ENCODE results near the gene TIMP2.
"Not testable (repeated sequence)": the region's sequence is repeated elsewhere in the genome, so short reads cannot be mapped to it uniquely, and the experiment has no call there.

Gene TIMP2, protein sequence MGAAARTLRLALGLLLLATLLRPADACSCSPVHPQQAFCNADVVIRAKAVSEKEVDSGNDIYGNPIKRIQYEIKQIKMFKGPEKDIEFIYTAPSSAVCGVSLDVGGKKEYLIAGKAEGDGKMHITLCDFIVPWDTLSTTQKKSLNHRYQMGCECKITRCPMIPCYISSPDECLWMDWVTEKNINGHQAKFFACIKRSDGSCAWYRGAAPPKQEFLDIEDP

DNA sequence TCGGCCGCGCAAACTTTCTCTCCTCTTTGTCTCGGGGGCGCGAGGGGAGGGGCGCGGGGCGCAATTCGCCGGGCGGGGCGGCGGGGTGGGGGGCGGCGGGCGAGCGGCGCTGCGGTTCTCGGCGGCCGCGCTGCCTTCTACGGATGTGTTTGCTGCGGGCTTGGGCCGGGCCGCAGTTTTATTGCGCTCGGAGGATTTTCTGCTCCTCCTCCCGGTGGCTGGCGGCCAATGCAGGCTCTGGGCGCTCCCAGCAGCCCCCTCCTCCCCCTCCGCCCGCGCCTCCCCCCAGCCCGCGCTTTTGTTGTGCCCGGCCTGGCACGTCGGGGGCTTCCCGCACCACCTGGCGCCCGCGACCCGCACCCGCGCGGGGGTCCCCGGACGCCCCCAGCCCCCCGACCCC, at the start of gene TIMP2:
Gene TIMP2 (minus strand): TSS at position 154 of the 400 bp plus-strand sequence. CDS start 299 bp downstream, outside the sequence.
- peak; percentile 16 to 50 (median 32) for DNase-seq

DNA sequence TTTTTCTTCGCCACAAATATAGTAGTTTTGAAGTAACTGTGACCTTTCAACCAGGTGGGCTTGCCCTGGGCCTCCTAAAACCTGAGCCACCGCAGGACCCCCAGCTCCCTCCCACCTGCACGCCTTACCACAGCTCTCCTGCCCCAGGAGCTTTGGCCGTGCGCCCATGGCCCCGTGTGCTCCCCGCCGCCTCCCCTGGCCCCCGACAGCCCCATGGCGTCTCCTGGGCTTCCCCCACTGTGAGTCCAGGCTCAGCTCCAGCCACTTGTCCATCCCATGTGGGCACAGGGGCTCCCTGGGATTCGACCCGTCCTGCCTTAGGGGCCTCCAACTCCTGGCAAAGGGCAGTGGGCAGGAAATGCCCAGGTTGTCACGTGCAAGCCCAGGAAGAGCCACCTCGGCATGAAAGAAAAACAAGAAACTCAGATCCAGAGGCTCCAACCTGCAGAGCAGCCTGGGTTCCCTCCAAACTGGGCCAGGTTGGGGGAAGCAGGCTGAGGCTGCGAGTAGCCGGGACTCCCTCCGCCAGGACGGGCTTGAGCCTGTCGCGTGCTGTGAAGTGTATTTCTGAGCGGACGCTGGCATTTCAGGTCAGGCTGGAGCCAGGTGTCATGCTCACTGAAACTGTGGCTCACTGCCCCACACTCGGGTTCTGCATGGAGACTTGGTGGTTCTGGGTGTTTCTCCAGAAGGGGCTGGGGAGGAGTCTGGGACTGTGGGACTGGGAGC, 48.8 kb upstream of the TIMP2 start:
- DNase-seq = no peak

DNA sequence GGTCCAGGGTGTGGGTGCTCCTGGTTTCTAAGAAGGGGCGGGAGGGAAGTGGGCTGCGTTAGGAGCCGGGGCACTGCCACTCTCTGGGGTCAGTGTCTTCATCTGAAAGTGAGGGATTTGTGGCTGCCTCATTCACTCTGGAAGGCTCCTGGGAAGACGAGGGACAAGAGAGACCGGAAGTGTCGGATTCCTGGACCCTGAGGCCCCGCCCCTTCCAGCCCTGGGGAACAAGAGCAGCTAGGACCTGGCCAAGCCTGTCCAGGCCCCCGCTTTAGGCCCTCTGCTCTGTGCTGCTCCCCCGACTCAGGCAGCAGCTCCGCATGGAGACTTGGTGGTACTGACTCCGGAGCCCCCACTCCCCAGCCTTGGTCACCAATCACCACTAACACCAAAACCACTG, 48.0 kb upstream of the TIMP2 start:
- no peak for DNase-seq

DNA sequence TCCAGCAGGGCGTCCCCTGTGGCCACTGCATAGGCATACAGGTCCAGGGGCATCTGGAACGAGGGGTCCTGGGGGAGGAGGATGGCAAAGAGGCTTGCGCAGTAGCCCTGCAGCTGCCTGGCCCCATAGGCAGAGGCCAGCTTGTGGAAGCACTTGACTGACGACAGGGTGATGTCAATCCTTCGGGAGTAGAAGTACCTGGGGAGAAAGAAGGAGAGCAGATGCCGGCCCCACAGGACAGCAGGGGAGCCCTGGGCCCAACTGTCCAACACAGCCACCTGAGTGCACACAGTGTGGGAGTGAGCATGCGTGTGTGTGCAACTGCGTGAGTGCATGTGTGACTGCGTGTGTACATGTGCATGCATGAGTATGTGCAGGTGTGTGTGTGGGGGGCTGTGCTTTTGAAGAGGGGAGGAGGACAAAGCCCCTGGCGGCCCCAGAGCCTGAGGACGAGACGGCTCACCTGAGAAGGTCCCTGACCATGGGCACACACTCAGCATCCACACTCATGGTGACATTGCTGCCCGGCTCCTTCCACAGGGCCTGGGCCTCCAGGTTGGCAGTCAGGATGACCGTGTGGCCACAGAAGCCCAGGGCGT, 47.4 kb upstream of the TIMP2 start:
- no peak for DNase-seq

DNA sequence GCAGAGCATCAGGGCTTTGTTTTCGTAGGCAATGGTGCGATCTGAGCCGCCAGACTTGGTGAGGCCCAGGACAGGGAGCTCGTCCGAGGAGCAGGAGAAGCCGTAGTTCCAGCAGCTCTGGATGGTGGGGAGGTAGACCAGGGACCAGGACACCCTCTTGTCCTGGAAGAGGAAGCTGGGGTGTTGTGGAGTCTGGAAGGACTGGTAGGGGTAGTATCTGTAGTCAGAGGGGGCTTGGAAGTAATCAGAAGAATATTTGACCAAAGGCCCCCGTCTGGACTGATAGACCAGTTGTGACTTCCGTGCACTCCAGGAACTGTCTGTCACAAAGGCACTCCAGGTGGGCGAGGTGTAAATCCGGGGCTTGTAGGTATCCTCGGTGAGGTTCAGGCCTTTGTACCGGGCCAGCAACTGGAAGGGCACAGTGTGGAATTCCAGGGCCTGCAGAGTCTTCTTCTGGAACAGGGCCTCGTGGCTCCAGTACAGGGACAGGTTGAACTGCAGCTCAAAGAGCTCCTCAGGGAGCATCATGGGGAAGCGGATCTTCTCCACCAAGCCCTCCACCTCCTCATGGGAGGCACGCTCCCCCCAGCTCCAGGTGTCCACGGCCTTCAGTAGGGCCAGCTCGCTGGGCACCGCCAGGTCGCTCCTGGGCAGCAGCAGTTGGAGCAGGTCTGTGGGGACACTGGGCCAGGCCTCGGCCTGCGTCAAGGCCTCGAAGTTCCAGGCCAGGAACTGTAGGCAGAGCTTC, 46.7 kb upstream of the TIMP2 start:
- DNase-seq = no peak

DNA sequence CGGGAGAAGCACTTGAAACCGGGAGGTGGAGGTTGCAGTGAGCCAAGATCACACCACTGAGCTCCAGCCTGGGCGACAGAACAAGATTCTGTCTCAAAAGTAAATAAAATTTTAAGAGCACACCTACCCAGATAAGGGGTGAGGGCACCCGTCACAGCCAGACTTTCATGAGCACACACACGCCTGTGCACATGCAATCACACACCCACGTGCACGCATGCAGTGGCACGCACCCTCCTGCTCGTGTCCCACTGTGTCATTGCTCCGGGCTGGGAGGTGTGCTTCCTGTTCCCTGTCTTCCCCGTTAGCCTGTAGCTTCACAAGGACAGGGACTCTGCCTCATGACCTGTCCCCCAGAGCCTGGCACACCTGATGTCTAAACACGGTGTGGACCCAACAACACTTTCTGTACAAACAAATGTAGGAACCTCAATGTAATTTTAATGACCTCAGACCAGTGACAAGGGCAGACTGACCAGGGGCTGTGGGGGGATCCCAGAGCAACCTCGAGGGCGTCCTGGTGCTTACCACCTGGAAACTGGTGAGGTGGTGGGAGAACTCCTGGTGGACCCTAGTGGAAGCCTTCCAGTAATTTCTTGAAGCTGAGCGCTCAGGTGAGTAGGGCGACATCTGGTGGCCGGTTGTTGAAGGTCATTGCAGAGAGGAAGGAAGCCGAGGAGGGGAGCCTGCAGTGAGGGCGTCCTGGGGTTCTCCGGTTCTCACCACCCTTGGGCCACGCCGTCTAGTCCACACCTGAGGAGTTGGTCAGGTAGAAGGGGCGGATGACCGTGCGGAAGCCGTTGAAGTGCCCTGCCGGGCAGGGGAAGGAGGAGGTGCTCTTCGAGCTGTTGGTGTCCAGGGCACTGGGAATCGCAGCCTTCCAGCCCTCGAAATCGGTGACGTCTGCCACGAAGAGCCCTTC, 45.9 kb upstream of the TIMP2 start:
- peak; percentile 55 to 78 (median 60) for DNase-seq

DNA sequence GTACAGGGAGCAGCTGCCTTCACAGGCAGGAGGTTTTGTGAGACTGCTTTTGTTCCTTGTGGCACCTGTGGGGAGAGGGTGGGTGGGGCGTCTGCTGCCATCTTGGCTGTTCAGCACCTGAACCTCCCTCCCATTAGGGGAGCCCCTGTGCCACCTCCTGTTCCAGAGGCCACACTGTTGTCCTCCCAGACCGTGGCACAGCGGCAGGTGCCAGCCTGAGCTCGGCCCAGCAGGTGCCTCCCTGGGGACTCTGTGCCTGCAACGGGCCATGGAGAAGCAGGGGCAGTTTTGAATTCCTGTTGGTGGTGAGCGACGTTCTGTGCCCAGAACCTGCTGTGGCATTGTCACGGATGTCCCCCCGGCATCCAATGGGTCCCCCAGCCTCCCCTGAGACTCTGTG, 44.7 kb upstream of the TIMP2 start:
- DNase-seq = no peak

DNA sequence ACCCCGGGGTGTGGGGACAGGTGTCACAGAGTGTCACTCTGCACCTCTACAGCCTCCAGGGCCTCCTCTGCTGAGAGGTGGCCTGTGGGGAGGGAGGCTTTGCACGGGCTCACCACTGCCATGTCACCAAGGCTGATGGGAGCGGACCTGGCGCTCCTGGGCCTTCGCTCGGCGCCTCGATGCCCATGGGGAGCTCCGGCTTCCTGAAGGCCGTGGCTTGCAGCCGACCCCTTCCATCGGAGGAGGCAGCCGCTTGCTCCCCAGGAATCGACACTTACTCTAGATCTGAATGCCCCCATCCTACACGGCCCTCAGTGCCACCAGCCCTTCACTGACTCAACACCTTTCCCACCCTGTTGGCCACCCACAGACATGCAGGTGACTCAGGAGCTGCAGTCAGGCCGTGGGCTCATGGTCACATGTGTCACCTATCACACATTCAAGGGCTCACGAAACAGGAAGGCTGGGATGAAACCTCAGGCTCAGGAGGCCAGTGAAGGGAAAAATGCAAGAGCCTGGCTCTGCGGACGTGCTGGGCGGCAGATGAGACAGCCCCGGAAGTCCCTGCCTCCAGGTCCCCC, 42.7 kb upstream of the TIMP2 start:
- DNase-seq = no peak

DNA sequence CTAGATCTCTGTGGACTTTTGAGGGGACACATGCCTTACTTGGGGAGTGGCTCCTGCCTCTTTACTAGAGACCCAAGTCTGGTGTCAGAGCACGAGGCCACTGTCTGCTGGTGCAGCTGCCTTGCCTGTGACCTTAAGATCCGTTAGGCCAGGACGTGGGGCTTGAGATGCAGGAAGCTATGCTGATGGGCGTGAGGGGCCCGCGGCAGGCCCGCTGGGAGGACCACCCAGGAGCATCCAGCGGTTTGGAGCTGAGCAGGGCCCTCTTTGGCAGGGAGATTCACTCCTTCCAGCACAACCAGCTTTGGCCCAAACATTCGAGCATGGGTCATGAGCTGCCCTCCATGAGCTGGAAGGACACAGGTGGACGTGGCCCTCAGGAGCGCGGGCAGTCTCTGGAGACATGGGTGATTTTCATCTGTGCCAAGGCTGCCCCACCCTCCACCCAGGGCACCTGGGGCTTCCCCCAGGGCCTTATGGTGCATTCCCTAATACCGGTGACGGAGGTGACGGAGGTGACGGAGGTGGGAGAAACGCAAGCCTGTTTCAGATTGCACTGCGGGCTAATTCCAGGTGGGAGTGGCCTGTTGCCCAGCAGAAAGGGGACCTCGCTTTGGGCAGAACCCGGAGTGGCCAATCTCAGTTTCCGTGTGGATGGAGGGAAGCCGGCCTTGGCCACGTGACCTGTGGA, 41.9 kb upstream of the TIMP2 start:
- no peak for DNase-seq

DNA sequence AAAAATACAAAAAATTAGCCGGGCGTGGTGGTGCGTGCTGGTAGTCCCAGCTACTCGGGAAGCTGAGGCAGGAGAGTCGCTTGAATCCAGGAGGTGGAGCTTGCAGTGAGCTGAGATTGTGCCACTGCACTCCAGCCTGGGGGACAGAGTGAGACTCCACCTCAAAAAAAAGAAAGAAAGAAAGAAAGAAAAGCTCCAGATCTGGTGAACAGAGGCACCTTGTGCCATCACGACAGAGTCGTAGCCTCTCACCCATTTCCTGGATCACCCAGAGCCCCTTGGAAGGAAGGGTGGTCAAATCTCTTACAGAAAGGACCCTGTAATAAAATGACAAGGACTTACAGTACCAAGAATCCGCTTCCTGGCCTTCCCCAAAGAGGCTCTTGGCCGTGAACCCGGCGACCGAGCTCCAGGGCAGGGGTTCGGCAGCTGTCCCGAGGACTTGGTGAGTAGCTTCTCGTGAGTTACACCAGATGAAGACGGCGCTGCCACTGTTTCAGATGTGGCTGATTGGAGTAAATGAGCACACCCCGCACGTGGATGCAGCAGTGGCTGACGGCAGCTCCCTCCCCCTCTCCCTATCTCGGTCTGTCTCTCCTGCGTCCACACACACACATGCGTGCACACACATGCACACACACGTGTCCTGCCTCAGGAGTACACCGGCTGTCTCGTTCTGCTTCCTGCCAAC, 41.1 kb upstream of the TIMP2 start:
- no peak for DNase-seq

DNA sequence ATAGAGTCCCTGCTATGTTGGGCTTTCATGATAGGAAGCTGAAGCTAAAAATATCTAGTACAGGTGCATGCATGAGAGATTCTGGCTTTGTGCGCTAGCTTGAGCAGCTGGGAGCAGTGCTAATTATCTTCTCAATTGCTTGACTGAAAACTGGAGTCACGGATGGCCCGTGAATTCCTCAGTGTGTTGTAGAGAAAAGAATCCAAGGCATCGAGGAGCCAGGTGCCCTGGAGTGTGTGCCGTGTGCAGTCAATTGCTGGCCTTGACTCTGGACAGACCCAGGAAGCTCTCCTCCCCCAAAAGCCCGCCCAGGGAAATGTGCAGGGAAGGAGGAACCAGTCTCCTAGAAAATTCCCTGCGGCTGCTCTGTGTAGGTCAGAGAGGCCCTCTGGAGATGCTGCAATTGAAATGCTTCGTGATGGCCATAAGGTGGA, 40.3 kb upstream of the TIMP2 start:
- DNase-seq = no peak

DNA sequence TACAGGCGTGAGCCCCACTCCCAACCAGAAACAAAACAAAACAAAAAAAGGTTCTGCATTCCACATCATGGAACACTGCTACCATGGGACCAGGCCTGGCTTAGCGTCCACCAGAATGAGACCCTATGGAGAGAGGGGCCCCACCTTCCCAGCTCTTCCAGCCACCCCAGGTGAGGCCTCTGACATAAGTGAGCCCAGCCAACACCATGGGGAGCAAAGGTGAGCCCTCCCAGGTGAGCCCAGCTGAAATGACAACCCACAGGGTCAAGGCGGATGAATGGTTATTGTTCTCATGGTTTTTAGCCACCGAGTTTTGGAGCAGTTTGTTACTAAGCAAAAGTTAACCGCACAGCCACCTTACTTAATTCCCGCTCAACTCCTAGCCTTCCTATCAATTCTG, 38.2 kb upstream of the TIMP2 start:
- no peak for DNase-seq

DNA sequence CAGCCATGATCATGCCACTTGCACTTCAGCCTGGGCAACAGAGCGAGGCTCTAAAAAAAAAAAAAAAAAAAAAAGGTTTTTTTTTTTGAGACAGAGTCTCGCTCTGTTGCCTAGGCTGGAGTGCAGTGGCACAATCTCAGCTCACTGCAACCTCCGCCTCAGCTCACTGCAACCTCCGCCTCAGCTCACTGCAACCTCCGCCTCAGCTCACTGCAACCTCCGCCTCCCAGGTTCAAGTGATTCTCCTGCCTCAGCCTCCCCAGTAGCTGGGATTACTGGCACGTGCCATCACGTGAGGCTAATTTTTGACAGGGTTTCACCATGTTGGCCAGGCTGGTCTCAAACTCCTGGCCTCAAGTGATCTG, 37.8 kb upstream of the TIMP2 start:
- not testable (repeated sequence) for DNase-seq

DNA sequence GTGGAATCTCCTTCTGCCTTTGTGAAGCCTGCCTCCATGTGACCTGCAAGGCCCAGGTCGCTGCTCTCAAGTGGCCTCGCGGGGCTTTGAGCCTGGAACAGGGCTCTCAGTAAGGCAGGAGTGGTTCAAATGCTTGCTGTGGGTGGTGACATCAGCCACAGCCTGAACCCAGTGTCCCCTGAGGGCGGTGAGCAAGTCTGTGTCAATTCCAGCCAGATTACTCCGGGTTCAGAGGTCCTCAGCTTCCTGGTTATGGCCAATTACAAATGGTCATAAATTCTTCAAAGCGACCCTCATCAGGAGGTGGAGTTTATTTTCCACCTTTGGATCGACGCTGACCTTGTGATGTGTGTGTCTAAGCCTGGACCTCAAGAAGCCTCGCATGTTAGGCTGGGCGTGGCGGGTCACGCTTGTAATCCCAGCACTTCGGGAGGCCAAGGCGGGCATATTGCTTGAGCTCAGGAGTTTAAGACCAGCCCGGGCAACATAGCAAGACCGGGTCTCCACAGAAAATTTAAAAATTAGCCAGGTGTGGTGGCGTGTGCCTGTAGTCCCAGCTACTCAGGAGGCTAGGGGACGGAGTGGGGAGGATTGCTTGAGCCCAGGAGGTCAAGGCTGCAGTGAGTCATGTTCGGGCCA, 37.3 kb upstream of the TIMP2 start:
- DNase-seq = no peak

DNA sequence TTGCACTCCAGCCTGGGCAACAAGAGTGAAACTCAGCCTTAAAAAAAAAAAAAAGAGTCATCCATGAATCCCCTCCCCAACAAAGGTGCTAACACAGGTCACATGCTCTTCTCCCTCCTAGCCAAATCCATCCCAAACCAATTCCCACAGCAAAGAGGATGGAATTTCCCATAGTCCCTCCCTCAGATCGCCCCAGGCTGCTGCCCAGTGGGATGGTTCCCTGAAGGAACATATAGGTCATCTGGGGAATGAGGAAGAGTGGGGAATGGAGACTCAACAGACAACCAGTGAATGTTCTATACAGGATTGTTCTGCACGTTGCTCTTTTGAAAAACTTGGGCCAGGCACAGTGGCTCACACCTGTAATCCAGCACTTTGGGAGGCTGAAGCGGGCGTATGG, 36.4 kb upstream of the TIMP2 start:
- DNase-seq = no peak

DNA sequence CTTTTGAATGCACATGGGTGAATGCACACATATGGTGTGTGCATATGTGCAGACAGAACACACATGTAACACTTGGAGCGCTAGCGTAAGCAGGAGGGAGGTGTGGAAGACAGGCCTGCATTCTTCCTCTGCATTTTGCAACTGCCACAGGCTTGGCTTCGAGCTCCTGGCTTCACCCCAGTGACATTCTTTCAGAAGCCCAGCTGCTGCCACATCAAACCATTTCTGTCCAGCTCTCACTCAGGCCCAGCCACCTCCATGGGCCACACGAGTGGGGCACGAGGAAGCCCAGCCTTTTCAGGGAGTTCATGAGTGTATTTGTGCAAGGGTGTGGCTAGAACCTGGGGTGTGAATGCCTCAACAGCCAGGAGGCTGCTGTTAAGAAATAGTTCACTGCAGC, 35.7 kb upstream of the TIMP2 start:
- DNase-seq = no peak

DNA sequence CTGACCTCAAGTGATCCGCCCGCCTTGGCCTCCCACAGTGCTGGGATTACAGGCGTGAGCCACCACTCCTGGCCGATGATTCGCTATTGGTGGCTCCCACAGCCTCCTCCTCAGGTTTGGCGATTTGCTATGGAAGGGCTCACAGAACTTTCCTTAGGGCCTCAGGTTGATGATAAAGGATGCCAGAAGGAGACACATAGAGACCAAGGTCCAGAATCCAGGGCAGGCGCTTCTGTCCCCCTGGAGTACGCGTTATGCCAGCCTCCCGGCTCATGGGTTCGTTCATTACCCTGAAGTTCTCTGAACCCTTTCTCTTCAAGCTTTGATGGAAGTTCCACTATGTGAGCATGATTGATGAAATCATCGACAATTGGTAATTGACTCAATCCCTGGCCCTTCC, 34.6 kb upstream of the TIMP2 start:
- DNase-seq = no peak

DNA sequence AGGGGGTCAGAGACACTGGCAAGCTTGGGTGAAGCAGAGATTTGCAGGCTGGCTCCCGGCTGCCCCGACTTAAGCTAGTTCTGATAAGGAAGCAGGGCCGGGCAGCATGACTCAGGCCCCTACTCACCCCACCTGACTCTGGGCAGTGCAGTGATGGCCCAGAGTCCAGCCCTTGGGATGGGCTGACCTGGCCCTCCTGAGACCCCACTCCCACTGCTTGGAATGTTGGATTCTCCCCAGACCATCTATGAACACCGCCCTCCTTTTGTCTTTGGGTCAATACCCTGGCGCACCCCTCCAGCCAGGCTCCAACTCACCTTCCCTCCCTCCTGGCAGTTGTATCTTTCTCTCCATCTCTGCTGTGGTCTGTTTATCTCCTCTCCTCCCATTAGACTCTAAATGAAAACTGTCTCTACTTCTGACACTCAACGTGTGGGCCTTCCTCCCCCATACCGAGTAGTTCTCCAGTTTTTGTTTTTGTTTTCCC, 33.5 kb upstream of the TIMP2 start:
- no peak for DNase-seq

DNA sequence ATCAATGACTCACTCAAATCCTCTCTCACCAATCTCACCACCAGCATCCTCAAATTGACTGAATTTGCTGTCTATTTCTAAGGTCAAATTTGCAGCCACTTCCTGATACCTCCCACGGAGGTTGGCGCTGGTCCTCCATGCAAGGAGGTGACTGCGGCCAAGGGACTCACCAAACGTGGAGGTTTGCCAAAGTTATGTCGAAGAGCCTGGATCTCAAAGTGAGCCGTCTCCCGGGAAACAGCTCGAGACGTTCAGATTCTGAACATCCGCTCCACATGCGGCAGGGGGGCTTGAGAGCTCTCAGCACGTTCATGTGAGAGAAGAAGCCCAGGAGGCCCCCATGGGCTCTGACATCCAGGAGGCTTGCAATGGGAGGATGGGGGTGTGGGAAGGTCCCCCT, 31.9 kb upstream of the TIMP2 start:
- DNase-seq = no peak

DNA sequence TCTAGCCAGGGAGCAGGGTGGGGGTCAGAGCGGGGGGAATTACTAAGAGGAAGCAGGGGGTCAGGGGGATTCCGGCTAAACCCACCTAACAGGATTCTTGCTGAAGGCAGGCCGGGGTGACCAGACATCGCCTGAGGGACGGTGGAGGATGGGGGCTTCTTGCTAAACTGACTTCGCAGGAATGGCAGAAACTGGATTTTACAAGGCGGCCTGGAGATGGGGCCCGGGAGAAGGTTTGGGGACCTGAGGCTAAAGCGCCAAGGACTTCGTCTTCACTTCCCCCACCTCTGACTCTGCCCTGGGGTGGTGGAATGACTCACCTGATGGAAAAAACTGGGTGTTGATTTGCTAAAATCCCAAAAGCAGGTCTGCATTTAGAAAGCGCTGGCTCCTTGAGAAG, 31.1 kb upstream of the TIMP2 start:
- no peak for DNase-seq
